ENCODE data around the gene NTRK3. TPM values are rescaled to one million over a fixed set of nuclear protein-coding genes. Genes with fewer than 3 reads are reported as not detected.

Gene NTRK3
- polyA plus RNA-seq, 1 experiment, result 0.21 TPM

DNA sequence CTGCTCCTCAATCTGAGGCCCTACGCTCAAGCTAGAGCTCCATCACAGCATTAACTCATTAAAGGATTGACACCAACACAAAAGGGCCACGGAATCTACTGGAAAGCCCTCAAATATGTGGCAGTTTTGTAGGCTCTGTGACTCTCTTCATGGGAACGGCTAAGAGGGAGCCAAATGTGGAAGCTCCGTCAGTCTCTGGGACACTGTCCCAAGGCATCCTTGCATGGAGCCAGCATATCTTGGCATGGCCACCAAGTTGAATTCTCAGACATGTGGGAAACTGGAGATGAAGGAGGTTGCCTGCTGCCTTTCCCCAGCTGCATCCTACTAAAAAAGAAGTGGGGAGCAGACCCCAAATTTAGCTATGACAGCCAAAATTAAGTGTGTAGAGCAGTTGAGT is 296.9 kb downstream of the NTRK3 start:
- no peaks in the 10 kb centered on the region for H3K9me3 ChIP-seq (ENCODE audit: control insufficient read depth, insufficient read depth, low read length)
- TF ChIP-seq, protein P1, sequence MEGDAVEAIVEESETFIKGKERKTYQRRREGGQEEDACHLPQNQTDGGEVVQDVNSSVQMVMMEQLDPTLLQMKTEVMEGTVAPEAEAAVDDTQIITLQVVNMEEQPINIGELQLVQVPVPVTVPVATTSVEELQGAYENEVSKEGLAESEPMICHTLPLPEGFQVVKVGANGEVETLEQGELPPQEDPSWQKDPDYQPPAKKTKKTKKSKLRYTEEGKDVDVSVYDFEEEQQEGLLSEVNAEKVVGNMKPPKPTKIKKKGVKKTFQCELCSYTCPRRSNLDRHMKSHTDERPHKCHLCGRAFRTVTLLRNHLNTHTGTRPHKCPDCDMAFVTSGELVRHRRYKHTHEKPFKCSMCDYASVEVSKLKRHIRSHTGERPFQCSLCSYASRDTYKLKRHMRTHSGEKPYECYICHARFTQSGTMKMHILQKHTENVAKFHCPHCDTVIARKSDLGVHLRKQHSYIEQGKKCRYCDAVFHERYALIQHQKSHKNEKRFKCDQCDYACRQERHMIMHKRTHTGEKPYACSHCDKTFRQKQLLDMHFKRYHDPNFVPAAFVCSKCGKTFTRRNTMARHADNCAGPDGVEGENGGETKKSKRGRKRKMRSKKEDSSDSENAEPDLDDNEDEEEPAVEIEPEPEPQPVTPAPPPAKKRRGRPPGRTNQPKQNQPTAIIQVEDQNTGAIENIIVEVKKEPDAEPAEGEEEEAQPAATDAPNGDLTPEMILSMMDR (IDR thresholded peaks at IDR 0.05; ENCODE audit: low read depth, low read length), result no peak
- H3K27ac ChIP-seq (ENCODE audit: low read depth, low read length), result no peak overlapping the region
- DNase-seq (ENCODE audit: low read depth, low spot score), result no peak
- H3K27me3 ChIP-seq (ENCODE audit: control insufficient read depth, insufficient read depth, low read length), result no peaks in the 10 kb centered on the region
- ChIA-PET POLR2A (no interaction called here), CTCF (interaction anchor here (1.1 kb wide), 1 partner anchor 290 kb away, joined by 3 read pairs; no protein-coding TSS in a partner anchor)
- H3K4me3 ChIP-seq (ENCODE audit: low read depth, low read length), result no peak overlapping the region

DNA sequence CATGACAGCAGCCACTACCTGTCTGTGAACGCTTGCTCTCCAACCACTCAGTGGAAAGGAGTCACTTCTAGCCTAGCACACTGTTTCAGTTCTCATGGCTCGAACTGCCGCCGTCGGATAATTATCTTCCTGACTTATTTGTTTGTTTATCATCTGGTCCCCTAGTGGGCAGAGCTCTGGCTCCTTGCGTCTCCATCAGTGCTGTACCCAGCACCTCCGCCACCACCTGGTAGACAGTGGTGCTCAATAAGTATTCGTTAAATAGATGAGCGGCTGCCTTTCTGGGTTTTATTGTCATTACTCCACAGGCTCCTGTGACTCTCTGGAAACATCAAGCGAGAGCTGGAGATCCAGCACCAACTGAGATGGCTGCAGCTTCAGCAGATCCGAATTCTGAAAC is 297.5 kb downstream of the NTRK3 start:
- H3K4me3 ChIP-seq (ENCODE audit: low read depth, low read length), result no peak overlapping the region
- TF ChIP-seq, protein P1 (IDR thresholded peaks at IDR 0.05; ENCODE audit: low read depth, low read length), result no peak
- no peaks in the 10 kb centered on the region for H3K9me3 ChIP-seq (ENCODE audit: control insufficient read depth, insufficient read depth, low read length)
- ChIA-PET CTCF (interaction anchor here (1.1 kb wide), 1 partner anchor 289 kb away, joined by 3 read pairs; no protein-coding TSS in a partner anchor), POLR2A (no interaction called here)
- H3K27me3 ChIP-seq (ENCODE audit: control insufficient read depth, insufficient read depth, low read length), result no peaks in the 10 kb centered on the region
- DNase-seq (ENCODE audit: low read depth, low spot score), result no peak
- H3K27ac ChIP-seq (ENCODE audit: low read depth, low read length), result no peak overlapping the region

DNA sequence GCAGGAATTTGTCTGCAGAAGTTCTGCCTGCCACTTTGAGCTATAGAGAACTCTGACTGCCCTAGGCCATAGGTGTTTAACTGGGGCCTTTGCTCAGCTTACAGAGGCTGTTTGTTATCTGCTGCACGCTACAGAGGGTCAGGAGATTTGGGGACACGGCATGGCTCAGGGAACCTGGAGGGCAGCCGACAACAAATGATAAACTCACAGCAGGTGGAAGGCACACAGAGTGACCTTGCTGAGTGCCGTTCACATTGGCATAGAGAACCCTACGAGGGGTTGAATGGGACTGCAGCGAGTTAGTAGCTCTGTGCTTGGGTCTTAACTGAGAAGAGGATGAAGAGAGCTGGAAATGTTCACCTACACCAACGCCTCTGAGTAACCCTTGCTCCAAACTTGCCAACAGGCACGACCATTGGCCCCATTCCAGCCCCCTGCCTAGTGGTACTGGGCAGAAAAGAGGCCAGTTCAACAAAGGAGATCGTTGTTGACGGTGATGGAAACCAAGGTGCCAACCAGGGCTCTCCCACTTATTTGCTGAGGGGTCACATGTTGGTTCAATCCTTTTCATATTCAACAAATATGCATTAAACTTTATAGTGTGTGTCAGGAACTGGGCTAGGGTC is 301.1 kb downstream of the NTRK3 start:
- CTCF ChIA-PET, result no interaction called here
- Histone ChIP-seq H3K27me3 (ENCODE audit: control insufficient read depth, insufficient read depth, low read length) (no peaks in the 10 kb centered on the region), H3K4me3 (ENCODE audit: low read depth, low read length) (no peak overlapping the region), H3K27ac (ENCODE audit: low read depth, low read length) (no peak overlapping the region), H3K9me3 (ENCODE audit: control insufficient read depth, insufficient read depth, low read length) (peaks cover 3% of the 10 kb centered on the region; the same call in 1 of the 2 replicates)
- DNase-seq (ENCODE audit: low read depth, low spot score), result no peak
- TF ChIP-seq, protein P1 (IDR thresholded peaks at IDR 0.05; ENCODE audit: low read depth, low read length), result no peak
- POLR2A ChIA-PET, result no interaction called here

DNA sequence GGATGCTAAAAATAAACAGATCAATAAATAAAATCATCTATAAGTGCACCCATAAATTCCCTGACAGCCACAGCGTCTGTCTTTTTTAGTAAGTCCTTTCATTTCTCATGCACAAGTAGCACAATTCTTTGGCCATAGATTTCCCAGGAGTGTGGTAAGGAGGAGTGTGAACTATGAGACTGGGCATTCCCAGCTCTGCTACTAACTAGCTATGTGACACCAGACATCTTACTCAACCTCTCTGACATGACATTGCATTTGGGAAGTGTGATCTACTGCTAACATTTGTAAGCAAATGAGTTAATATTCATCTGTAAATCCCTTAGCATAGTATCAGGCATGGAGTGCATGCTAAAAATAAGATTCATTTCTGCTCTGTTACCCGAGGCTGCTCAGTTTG is 301.7 kb downstream of the NTRK3 start:
- DNase-seq (ENCODE audit: low read depth, low spot score), result no peak
- peaks cover 3% of the 10 kb centered on the region; the same call in 1 of the 2 replicates for H3K9me3 ChIP-seq (ENCODE audit: control insufficient read depth, insufficient read depth, low read length)
- H3K4me3 ChIP-seq (ENCODE audit: low read depth, low read length), result no peak overlapping the region
- POLR2A ChIA-PET, result no interaction called here
- CTCF ChIA-PET, result no interaction called here
- TF ChIP-seq, protein P1 (IDR thresholded peaks at IDR 0.05; ENCODE audit: low read depth, low read length), result no peak
- H3K27me3 ChIP-seq (ENCODE audit: control insufficient read depth, insufficient read depth, low read length), result no peaks in the 10 kb centered on the region
- no peak overlapping the region for H3K27ac ChIP-seq (ENCODE audit: low read depth, low read length)

DNA sequence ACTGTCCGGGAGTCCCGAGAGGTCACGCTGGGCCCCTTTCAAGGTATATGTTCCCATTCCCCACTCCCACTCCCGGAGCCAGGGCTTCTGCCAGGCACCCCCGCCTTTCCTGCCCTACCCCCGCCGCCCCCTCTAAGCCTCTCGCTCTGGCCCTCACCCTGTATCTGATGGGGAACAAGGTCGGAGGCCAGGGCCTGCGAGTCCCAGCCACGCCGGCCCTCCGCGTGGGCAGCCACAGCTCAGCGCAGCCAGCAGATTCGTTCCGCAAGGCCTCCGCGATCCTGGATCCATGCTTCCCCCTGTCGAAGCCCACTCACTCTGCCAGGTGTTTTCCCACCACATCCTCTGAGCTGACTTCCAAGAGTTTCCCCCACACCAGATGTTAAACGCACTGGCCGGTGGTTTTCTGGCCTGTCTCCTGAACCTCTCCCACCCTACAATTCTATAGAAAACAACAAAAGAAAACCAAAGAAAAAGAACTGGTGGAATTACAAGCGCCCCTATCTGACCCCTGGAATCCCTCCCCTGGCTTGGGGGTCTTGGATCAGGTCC is 303.7 kb downstream of the NTRK3 start:
- TF ChIP-seq, protein P1 (IDR thresholded peaks at IDR 0.05; ENCODE audit: low read depth, low read length), result no peak
- no peak overlapping the region for H3K27ac ChIP-seq (ENCODE audit: low read depth, low read length)
- peaks cover 3% of the 10 kb centered on the region; the same call in 1 of the 2 replicates for H3K9me3 ChIP-seq (ENCODE audit: control insufficient read depth, insufficient read depth, low read length)
- ChIA-PET POLR2A (no interaction called here), CTCF (no interaction called here)
- DNase-seq (ENCODE audit: low read depth, low spot score), result no peak
- no peak overlapping the region for H3K4me3 ChIP-seq (ENCODE audit: low read depth, low read length)
- no peaks in the 10 kb centered on the region for H3K27me3 ChIP-seq (ENCODE audit: control insufficient read depth, insufficient read depth, low read length)

All from AG04450 (cell line).